ENCODE measurements around the gene HVCN1.
"Not testable (repeated sequence)": the region's sequence is repeated elsewhere in the genome, so short reads cannot be mapped to it uniquely, and the experiment has no call there.

Gene HVCN1

DNA sequence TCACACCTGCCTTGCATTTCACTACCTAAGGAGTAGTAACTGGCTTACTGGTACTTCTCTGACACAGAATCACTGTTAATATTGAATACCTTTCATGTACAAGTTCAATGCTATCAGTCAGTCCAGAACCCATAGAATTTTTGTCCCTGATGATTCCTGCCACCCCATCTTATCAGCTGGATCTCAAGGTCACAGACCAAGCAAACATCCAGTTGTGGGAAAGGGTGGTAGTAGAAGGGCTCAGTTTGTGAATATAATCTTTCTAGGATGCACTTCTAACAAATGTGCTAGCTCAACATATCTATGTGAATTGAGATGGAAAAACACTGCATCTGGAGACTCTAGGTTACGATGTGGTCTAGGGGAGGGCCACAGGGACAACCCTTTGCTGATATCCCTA is 39.7 kb upstream of the HVCN1 start:
- H3K4me3 ChIP-seq (ENCODE audit: low read length): no peak overlapping the region
- no peak for DNase-seq (ENCODE audit: low read depth)
- TF ChIP-seq, protein P1, sequence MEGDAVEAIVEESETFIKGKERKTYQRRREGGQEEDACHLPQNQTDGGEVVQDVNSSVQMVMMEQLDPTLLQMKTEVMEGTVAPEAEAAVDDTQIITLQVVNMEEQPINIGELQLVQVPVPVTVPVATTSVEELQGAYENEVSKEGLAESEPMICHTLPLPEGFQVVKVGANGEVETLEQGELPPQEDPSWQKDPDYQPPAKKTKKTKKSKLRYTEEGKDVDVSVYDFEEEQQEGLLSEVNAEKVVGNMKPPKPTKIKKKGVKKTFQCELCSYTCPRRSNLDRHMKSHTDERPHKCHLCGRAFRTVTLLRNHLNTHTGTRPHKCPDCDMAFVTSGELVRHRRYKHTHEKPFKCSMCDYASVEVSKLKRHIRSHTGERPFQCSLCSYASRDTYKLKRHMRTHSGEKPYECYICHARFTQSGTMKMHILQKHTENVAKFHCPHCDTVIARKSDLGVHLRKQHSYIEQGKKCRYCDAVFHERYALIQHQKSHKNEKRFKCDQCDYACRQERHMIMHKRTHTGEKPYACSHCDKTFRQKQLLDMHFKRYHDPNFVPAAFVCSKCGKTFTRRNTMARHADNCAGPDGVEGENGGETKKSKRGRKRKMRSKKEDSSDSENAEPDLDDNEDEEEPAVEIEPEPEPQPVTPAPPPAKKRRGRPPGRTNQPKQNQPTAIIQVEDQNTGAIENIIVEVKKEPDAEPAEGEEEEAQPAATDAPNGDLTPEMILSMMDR (conservative IDR thresholded peaks at IDR 0.05; ENCODE audit: low read length): no peak

DNA sequence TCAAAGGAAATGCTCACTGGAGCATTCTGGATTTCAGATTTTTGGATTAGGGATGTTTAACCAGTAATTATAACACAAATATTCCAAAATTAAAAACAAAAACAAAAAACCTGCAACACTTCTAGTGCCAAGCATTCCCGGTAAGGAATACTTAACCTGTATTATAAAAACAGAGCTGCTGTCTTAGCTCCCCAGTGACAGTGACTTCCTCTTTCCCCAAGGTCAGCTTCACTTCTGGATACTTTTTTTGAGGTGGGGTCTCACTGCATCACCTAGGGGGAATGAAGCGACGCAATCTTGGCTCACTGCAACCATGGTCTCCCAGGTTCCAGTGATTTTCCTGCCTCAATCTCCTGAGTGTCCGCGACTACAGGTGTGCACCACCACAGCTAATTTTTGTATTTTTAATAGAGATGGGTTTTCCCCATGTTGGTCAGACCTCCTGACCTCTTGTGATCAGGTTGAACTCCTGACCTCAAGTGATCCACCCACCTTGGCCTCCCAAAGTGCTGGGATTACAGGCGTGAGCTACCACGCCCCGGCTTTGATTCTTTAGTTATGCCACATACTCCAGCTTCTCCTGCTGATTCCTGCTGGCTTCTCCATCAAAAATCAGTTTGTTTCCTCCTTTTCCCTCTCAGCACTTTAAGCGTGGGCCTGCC is 37.9 kb upstream of the HVCN1 start:
- TF ChIP-seq, protein P1 (conservative IDR thresholded peaks at IDR 0.05; ENCODE audit: low read length): no peak
- no peak for DNase-seq (ENCODE audit: low read depth)
- H3K4me3 ChIP-seq (ENCODE audit: low read length): no peak overlapping the region

DNA sequence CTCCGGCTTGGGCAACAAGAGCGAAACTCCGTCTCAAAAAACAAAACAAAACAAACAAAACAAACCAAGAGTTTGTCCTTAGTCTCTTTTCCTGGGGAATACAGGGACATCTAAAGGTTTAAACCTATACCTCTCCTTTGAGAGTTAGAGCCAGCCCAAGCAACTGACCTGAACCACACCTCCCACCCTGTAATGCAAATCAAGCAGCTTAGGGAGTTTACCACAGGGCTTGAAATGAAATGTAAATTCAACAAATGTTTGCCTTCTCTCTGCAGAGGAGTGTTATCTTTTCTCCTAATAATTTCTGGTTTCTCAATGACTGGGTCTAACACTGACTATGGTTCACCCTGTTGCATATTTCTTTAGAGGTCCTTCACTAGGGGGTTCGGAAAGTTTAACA is 37.1 kb upstream of the HVCN1 start:
- TF ChIP-seq, protein P1 (conservative IDR thresholded peaks at IDR 0.05; ENCODE audit: low read length): no peak
- DNase-seq (ENCODE audit: low read depth): no peak
- H3K4me3 ChIP-seq (ENCODE audit: low read length): no peak overlapping the region

DNA sequence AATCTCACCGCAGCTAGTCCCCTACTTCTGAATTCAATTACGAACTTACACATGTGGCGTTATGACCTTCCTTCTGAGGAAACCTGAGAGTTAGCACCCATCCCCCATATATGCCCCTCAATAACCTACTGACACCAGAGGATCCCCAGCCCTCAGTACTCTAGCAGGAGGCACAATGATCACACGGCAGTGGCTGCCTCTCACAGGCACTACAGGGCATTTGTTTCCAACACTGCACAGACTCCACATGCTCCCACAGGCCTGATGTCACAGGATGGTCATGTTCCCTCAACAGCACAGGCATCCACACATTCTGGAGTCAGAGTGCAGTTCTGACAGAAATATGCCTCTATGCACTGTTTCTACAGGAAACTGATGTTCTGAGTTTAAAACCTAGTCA is 36.4 kb upstream of the HVCN1 start:
- no peak overlapping the region for H3K4me3 ChIP-seq (ENCODE audit: low read length)
- no peak for DNase-seq (ENCODE audit: low read depth)
- TF ChIP-seq, protein P1 (conservative IDR thresholded peaks at IDR 0.05; ENCODE audit: low read length): no peak

DNA sequence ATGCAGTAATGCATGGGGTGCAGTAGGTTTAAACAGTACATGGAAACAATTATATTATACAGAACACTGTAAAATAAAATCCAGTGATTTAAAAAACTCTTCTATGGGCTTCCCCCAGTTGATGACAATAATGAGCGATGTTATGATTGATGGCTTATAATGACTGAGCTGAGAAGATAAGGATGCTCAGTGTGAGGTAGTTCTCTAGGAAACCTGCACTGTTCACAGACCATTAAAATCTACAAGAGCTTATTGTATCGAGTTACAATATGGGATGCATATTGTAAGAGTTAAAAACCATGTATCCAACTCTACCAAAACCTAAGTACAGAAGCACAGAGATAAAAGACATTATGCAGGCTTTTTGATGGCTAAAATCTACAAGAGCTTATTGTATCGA is 34.0 kb upstream of the HVCN1 start:
- not testable (repeated sequence) for H3K4me3 ChIP-seq (ENCODE audit: low read length); DNase-seq (ENCODE audit: low read depth)

DNA sequence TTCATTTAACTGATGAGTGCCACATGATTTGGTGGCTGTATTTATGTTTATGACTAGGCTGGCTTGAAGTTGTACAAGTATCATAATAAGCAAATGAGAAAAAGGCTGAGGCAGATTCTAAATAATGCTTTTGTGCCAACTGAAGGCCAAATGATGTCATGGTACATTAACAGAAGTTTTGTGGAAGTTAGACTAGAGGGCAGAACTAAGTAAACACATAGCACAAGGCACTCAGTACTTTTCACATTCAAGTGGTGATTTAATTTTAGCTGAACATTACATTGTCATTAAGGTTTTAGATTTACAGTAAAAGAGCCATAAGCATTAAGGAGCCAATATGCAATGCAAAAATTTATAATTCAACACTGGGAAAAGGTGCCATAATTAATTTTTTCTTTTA is 32.7 kb upstream of the HVCN1 start:
- TF ChIP-seq, protein P1 (conservative IDR thresholded peaks at IDR 0.05; ENCODE audit: low read length): no peak
- no peak overlapping the region for H3K4me3 ChIP-seq (ENCODE audit: low read length)
- no peak for DNase-seq (ENCODE audit: low read depth)

DNA sequence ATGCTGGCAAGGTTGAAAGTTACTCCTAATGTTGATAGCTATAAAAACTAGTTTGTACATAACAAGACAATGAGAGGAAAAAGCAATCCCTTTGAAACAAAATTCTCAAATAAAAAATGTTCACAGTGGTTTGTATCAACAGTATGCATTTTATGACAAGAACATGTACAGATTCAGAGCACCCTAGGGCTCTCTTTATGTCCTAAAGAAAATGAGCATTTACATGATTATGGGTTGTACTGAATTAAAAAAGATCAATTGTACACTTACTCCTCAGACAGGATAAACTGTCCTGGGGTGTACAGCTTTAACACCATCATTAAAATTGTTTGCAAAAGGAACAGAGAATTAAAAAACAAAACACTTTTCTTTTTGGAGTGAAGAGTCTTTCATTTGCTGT is 31.6 kb upstream of the HVCN1 start:
- H3K4me3 ChIP-seq (ENCODE audit: low read length): no peak overlapping the region
- TF ChIP-seq, protein P1 (conservative IDR thresholded peaks at IDR 0.05; ENCODE audit: low read length): no peak
- no peak for DNase-seq (ENCODE audit: low read depth)

All from AG10803 (cell line).